ENCODE measurements around the gene PHYH.
"Not testable (repeated sequence)": the region's sequence is repeated elsewhere in the genome, so short reads cannot be mapped to it uniquely, and the experiment has no call there.

Gene PHYH

DNA sequence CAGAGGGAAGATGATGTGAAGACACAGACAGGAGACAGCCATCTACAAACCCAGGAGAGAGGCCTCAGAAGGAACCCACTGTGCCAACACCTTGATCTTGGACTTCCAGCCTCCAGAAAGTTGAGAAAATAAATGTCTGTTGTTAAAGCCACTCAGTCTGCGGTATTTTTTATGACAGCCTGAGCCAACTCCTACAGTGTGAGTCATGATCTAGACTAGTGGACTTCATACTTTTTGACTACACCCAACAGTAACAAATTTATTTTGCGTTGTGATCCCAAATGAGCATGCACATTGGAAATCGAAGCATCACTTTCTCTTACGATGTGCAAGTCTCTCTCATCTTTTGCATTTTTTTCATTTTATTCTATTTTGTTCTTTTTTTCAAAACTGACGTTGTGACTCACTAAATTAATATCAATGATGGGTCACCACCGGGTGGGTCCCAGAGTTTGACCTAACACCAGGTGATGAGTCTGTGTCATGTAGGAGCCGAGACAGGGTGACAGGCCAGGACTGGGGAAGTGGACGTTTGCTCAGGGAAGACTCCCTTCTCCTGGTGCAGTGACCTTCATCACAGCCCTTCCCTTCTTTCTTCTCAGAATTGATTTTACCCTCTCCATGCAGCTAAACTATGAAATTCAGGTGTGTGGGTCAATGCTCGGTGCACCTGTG, 28.9 kb downstream of the PHYH start:
- no peak for DNase-seq

DNA sequence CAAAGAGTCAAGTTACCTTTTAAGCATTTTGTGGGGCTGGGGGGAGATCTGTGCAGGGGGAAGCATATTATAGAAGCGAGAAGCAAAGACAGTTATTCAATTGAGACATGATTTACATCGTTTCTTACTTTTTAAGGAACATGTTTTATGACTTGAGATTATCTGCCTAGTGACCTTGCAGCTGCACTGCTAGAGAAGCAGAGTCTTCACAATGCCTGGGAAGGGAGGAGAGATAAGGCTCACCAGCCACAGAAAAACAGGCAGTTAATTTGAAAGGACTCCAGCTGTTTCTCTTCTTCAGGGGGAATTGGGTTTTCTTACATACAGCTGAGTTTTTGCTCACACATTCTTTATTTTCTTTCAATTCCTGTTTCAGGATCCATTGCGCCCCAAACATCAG, 31.0 kb downstream of the PHYH start:
- no peak for DNase-seq

GRCh38 chr10:13268310-13268709, 31.6 kb downstream of the PHYH start:
- no peak for DNase-seq

DNA sequence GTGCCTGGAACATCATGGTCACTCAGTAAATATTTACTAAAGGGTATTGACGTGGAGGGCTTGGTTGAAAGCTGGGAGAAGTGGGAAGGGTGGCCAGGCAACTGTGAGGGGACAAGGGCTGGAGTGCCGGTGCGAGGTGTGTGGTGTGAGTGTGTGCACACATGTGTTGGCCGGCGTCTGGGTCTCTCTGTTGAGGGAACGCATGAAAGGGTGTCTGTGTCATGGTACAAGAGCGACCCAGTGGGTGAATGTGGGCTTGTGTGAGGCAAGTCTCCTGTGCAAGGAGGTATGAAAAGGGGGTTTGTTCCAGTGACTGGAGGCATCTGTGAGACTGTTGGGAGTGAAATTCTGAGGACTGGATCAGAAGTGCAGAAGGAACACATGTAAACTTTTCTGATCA, 36.3 kb downstream of the PHYH start:
- no peak for DNase-seq

GRCh38 chr10:13262433-13262832, 37.4 kb downstream of the PHYH start:
- DNase-seq, result no peak

DNA sequence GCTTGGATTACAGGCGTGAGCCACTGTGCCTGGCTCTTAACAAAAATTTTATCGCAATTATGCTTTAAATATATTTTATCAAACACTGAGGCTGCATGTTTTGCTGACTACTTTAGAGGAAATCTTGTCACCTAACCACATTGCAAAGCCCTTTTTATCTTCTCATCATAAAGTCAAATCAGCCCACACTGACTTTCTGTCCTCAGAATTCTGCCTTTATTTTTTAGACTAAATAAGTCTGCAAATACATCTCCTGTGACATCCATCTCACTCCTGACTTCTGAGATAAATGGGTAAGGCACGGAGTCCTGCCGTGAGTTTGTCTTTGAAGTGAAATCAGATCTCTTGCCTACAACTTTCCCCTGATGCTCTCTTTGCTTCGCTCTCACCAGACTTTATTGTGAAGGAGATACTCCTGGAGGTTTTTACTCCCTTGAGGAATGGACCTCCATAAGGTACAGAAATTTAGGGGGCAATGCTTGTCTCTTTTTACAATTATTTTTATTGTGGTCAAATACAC, 42.2 kb downstream of the PHYH start:
- no peak for DNase-seq

DNA sequence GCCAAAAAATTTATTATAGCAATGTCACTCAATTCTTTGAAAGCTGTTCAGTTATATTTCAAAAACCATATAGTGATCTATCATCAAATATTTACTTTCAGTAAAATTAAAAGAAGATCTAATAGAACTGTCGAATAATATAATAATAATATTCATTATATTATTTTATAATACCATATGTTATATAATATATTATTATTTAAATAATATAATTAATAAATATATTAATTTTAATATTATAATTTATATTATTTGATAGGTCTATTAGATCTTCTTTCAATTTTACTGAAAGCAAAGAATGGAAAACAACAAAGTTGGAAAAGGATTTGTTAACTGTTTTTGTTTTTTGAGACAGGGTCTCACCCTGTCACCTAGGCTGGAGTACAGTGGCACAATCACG, 43.2 kb downstream of the PHYH start:
- DNase-seq, result no peak

DNA sequence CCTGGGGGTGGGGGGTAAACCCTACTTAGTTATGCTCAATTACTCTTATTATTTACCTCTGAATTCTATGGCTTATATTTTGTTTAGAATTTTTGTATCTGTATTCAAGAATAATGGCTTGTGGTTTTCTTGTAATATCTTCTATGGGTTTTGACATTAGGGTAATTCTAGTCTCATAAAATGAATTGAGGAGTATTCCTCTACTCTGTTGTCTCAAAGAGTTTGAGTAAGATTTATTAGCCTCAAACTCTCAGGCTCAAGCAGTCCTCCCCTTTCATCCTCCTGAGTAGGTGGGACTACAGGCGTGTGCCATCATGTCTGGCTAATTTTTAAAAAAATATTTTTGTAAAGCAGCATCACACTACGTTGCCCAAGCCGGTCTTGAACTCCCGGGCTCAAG, 46.1 kb downstream of the PHYH start:
- DNase-seq, result no peak

- no peak for DNase-seq
Observed at GRCh38 chr10:13247784-13248183, 52.1 kb downstream of the PHYH start.

GRCh38 chr10:13247246-13247645, 52.6 kb downstream of the PHYH start:
- DNase-seq, result no peak

- not testable (repeated sequence) for DNase-seq
Observed at GRCh38 chr10:13242260-13242659, 57.6 kb downstream of the PHYH start.

GRCh38 chr10:13241613-13242012, 58.3 kb downstream of the PHYH start:
- DNase-seq, result no peak

DNA sequence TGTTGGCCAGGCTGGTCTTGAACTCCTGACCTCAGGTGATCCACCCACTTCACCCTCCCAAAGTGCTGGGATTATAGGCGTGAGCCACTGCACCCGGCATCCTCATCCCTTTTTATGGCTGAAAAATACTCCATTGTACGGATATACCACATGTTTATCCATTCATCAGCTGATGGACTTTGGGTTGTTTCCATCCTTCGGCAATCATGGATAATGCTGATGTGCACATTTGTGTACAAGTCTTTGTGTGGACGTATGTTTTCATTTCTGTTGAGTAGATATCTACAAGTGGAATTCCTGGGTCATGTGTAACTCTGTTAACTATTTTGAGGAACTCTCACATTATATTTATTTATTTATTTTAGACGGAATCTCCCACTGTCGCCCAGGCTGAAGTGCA, 59.9 kb downstream of the PHYH start:
- no peak for DNase-seq

DNA sequence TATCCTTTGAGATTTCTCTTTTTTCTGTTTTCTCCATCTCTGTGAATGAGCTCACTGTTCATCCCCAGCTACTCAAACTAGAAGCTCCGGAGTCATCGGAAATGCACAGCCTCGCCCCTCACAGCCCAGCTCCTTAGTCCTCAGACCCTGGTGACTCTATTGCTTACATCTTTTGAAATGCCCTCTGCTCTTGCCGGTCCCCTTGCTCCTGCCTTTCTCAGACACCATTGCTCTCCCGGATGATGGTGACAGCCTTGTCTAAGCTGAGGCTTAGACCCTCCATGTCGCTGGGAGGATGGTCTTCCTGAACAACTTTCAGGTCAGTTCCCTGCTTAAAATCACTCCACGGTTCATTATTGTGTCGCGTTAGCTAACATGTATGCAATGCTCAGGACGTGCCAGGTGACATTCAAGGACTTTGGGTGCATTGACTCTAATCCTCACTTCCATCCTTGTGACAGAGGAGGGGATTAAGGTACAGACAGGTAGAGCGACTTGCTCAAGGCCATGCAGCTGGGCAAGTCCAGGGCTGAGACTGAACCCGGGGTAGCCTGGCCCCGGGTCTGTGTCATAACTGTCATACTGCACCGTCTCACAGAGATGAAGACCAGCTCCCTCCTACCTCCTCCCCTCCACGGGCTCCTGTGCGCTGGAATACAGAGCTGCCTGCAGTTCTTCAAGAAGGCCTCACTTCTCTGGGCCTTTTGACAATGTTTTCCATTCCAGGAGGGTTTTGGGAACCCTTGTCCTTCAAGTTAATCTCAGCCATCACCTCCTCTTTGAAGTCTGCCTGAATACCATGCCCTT, 61.4 kb downstream of the PHYH start:
- DNase-seq, result no peak

DNA sequence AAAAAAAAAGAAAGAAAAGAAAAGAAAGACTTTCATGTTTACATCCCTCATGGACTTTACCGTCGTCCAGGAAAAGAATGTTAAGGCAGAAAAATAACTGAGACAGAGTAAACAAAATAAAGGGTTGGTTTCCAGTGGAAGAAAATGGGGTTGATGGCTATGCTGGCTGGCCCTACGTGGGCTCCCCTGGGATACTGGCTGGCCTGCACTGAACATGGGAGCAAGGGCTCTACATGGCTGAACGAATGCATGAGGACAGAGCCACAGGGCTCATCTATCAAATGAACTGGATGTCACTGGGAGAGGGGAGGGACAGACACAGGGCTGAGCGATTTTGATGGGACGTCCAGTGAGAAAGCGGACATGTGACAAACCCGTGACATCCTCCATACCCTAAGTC, 63.2 kb downstream of the PHYH start:
- DNase-seq, result no peak

- not testable (repeated sequence) for DNase-seq
Observed at GRCh38 chr10:13234736-13235135, 65.1 kb downstream of the PHYH start.

DNA sequence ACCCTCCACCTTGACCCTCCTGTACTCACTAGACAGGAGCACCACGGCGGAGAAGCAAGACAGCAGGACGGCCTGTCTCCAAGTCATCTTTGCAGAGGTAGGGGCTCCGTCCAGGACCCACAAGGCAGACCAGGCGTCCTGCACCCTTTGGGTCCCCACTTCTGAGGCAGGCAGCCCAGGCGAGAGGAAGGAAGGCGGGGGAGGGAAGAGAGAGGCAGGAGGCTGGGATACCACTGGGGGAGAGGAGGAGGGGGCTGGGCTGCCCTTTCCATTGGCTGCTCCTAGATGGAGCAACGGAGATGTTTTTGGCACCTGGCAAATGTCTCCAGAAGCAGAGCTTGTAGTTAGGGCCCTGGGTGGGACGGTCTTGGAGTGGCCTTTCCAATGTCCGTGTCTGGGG, 65.7 kb downstream of the PHYH start, which contains the start of gene UCMA:
UCMA (minus strand) TSS at position 203 of the 400 bp plus-strand sequence; CDS start at position 87, 116 bp downstream.
- DNase-seq, result no peak

GRCh38 chr10:13233358-13233757, 66.5 kb downstream of the PHYH start:
- no peak for DNase-seq

GRCh38 chr10:13231808-13232207, 68.1 kb downstream of the PHYH start:
- DNase-seq, result no peak

GRCh38 chr10:13231190-13231589, 68.7 kb downstream of the PHYH start:
- no peak for DNase-seq
